ENCODE measurements around the gene LSG1.

DNA sequence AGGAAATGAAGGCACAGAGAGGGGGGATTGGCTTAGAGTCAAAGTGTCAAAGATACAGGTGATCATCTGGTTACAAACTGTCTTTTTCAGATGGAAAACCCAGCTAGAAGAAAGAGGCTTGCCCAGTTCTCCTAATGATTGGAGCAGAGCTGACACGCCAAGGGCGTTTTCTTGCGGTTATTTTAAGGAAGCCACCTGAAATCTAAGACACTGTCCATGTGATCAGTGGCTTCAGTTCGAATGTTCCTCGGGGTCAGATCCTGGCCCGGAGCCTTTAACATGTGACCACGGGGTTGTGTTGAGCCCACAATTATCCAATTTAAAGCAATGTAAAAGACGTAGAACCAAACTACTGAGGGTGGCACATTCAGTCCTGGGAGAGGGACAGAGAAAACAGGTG lies 33.2 kb upstream of the LSG1 start:
- TF ChIP-seq, protein P1, sequence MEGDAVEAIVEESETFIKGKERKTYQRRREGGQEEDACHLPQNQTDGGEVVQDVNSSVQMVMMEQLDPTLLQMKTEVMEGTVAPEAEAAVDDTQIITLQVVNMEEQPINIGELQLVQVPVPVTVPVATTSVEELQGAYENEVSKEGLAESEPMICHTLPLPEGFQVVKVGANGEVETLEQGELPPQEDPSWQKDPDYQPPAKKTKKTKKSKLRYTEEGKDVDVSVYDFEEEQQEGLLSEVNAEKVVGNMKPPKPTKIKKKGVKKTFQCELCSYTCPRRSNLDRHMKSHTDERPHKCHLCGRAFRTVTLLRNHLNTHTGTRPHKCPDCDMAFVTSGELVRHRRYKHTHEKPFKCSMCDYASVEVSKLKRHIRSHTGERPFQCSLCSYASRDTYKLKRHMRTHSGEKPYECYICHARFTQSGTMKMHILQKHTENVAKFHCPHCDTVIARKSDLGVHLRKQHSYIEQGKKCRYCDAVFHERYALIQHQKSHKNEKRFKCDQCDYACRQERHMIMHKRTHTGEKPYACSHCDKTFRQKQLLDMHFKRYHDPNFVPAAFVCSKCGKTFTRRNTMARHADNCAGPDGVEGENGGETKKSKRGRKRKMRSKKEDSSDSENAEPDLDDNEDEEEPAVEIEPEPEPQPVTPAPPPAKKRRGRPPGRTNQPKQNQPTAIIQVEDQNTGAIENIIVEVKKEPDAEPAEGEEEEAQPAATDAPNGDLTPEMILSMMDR (IDR thresholded peaks at IDR 0.05; ENCODE audit: low read length), result no peak
- TF ChIP-seq EZH2 (optimal IDR thresholded peaks at IDR 0.05; ENCODE audit: low read depth, low read length), result no peak

Data from MM.1S (cell line).